ENCODE measurements around the gene UBA1. TPM values are rescaled to one million over a fixed set of nuclear protein-coding genes. Genes with fewer than 3 reads are reported as not detected.
A peak's percentile ranks its signal among the peaks of the same experiment; 100 is the strongest.

The UBA1 gene
- total and polyA plus RNA-seq, 10 of the 15 experiments (the other 5 are each of a cell fraction or from before 2014, with no cell fraction given): 60.4 to 314 (median 216) TPM

DNA sequence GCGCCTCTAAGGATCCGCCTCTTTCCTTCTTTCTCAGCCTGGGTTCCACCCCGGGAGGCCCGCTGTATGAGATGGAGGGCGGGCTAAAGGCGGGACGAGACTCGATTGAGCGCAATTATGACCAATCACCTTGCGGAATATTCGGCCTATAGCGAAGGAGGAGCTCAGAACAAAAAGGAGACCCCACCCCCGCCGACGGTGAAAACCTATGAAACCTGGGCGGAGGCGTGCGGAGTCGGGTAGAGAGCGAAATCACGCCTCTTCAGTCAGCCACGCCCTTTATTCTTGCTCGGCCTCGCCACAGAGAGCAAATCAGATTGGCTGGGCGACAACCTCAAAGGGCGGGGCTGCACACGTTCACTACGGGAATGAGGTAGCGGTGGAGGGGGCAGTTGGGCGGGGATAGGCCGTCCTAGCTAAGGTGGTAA lies 24.2 kb downstream of the UBA1 start (continued):
- no peak for TF ChIP-seq KDM1A (IDR thresholded peaks at IDR 0.05; ENCODE audit: borderline replicate concordance)
- TF ChIP-seq GATAD2B (conservative IDR thresholded peaks at IDR 0.05; ENCODE audit: low read depth): no peak
- no peak for TF ChIP-seq EED (IDR thresholded peaks at IDR 0.05; ENCODE audit: low read depth)
- TF ChIP-seq, protein P1, sequence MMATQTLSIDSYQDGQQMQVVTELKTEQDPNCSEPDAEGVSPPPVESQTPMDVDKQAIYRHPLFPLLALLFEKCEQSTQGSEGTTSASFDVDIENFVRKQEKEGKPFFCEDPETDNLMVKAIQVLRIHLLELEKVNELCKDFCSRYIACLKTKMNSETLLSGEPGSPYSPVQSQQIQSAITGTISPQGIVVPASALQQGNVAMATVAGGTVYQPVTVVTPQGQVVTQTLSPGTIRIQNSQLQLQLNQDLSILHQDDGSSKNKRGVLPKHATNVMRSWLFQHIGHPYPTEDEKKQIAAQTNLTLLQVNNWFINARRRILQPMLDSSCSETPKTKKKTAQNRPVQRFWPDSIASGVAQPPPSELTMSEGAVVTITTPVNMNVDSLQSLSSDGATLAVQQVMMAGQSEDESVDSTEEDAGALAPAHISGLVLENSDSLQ (IDR thresholded peaks at IDR 0.05): peak; percentile 98
- TF ChIP-seq FOS (IDR thresholded peaks at IDR 0.05; ENCODE audit: borderline replicate concordance, extremely low read depth, insufficient read length): no peak
- TF ChIP-seq BACH1 (IDR thresholded peaks at IDR 0.05; ENCODE audit: borderline replicate concordance): no peak
- TF ChIP-seq HDAC6 (IDR thresholded peaks at IDR 0.05; ENCODE audit: unreplicated experiment): no peak
- TF ChIP-seq SMAD1 (IDR thresholded peaks at IDR 0.05; ENCODE audit: low read depth, partially characterized antibody): no peak
- no peak for TF ChIP-seq TBL1XR1 (IDR thresholded peaks at IDR 0.05; ENCODE audit: low read depth, low read length)
- no peak for TF ChIP-seq PAX8 (IDR thresholded peaks at IDR 0.05)
- TF ChIP-seq, protein P2, sequence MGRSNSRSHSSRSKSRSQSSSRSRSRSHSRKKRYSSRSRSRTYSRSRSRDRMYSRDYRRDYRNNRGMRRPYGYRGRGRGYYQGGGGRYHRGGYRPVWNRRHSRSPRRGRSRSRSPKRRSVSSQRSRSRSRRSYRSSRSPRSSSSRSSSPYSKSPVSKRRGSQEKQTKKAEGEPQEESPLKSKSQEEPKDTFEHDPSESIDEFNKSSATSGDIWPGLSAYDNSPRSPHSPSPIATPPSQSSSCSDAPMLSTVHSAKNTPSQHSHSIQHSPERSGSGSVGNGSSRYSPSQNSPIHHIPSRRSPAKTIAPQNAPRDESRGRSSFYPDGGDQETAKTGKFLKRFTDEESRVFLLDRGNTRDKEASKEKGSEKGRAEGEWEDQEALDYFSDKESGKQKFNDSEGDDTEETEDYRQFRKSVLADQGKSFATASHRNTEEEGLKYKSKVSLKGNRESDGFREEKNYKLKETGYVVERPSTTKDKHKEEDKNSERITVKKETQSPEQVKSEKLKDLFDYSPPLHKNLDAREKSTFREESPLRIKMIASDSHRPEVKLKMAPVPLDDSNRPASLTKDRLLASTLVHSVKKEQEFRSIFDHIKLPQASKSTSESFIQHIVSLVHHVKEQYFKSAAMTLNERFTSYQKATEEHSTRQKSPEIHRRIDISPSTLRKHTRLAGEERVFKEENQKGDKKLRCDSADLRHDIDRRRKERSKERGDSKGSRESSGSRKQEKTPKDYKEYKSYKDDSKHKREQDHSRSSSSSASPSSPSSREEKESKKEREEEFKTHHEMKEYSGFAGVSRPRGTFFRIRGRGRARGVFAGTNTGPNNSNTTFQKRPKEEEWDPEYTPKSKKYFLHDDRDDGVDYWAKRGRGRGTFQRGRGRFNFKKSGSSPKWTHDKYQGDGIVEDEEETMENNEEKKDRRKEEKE (IDR thresholded peaks at IDR 0.05): no peak
- TF ChIP-seq JUNB (IDR thresholded peaks at IDR 0.05): no peak
- TF ChIP-seq, protein P3, sequence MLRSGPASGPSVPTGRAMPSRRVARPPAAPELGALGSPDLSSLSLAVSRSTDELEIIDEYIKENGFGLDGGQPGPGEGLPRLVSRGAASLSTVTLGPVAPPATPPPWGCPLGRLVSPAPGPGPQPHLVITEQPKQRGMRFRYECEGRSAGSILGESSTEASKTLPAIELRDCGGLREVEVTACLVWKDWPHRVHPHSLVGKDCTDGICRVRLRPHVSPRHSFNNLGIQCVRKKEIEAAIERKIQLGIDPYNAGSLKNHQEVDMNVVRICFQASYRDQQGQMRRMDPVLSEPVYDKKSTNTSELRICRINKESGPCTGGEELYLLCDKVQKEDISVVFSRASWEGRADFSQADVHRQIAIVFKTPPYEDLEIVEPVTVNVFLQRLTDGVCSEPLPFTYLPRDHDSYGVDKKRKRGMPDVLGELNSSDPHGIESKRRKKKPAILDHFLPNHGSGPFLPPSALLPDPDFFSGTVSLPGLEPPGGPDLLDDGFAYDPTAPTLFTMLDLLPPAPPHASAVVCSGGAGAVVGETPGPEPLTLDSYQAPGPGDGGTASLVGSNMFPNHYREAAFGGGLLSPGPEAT (IDR thresholded peaks at IDR 0.05; ENCODE audit: low read depth): no peak
- TF ChIP-seq, protein P4, sequence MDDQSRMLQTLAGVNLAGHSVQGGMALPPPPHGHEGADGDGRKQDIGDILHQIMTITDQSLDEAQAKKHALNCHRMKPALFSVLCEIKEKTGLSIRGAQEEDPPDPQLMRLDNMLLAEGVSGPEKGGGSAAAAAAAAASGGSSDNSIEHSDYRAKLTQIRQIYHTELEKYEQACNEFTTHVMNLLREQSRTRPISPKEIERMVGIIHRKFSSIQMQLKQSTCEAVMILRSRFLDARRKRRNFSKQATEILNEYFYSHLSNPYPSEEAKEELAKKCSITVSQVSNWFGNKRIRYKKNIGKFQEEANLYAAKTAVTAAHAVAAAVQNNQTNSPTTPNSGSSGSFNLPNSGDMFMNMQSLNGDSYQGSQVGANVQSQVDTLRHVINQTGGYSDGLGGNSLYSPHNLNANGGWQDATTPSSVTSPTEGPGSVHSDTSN (IDR thresholded peaks at IDR 0.05; ENCODE audit: insufficient replicate concordance, low read depth, low read length): peak; percentile 93
- peak in 1 of 2 experiments; percentile 50; a peak in 1 of 3 replicates for TF ChIP-seq EGR1 (IDR thresholded peaks at IDR 0.05; ENCODE audit: borderline replicate concordance in 1 of 2, low read depth in 2 of 2, low read length in 2 of 2)
- TF ChIP-seq EZH2 (IDR thresholded peaks at IDR 0.05; ENCODE audit: borderline replicate concordance, control insufficient read depth, low read depth, low read length): no peak
- no peak for TF ChIP-seq ZZZ3 (IDR thresholded peaks at IDR 0.05; ENCODE audit: control insufficient read depth, insufficient read length, low read depth)
- no peak for TF ChIP-seq WRNIP1 (IDR thresholded peaks at IDR 0.05; ENCODE audit: borderline replicate concordance, low read depth, low read length)
- TF ChIP-seq SMC3 (IDR thresholded peaks at IDR 0.05; ENCODE audit: borderline replicate concordance, low read length): no peak; the same call in 1 of the 2 replicates
- no peak for TF ChIP-seq ZNF24 (IDR thresholded peaks at IDR 0.05)
- TF ChIP-seq POLR2A (IDR thresholded peaks at IDR 0.05; ENCODE audit: low read depth, low read length): no peak; the same call in 1 of the 2 replicates
- no peak for TF ChIP-seq SMAD5 (IDR thresholded peaks at IDR 0.05; ENCODE audit: low read depth)
- TF ChIP-seq SP1 (IDR thresholded peaks at IDR 0.05; ENCODE audit: low read depth, low read length): peak; percentile 79
- TF ChIP-seq TCF3 (IDR thresholded peaks at IDR 0.05; ENCODE audit: borderline replicate concordance, insufficient read depth, low read depth, low read length): no peak
- 0 out of 2 replicates have a peak, but pooled peaks have one; percentile 8 for TF ChIP-seq NFYA (IDR thresholded peaks at IDR 0.05; ENCODE audit: borderline replicate concordance, low read depth, low read length)
- TF ChIP-seq TARDBP (IDR thresholded peaks at IDR 0.05; ENCODE audit: borderline replicate concordance): no peak
- TF ChIP-seq MXI1 (IDR thresholded peaks at IDR 0.05; ENCODE audit: low read depth, low read length): no peak; the same call in 1 of the 2 replicates

All from GM12878 (cell line).